K562 (cell line): ENCODE measurements around the gene LIFR. TPM values are rescaled to one million over a fixed set of nuclear protein-coding genes. Genes with fewer than 3 reads are reported as not detected.

Experiments
- ATAC-seq: fragments of 200-7000 bp; cut with Tn5 transposase; 3 replicates; pipeline ENCODE4 v1.9.1; 2020; ENCODE audit warnings: moderate library complexity
- BruUV-seq: library from RNA; stranded (reverse); fragments of 400-500 nt; replicated peaks from 2 replicates; lab custom pipeline; 2021; lab: Mats Ljungman, UMichigan
- CTCF ChIA-PET: fragments of 300-600 bp; formaldehyde crosslinking; extraction: SDS; loops from one replicate; lab custom pipeline; 2021; ENCODE audit warnings: low intra/inter-chr PET ratio; lab: Yijun Ruan, JAX
- POLR2A ChIA-PET: fragments of 300-600, 350-650 bp; sonication (Branson Sonifier 250); formaldehyde crosslinking; extraction: SDS; loops from one replicate; lab custom pipeline; 2021; ENCODE audit warnings: antibody characterized with exemption, inconsistent platforms; lab: Yijun Ruan, JAX
- DNase-seq, 4 experiments: peaks; one replicate each; pipeline versions ENCODE4 v3.0.0 to v3.0.0-alpha.2; 2011 to 2018; ENCODE audit warnings: low spot score in 3 of 4, mixed read lengths in 3 of 4; ENCODE audit errors: extremely low read depth in 1 of 4
- FAIRE-seq: peaks from 2 replicates; lab custom pipeline; 2011; peaks lifted over from hg19 to GRCh38; lab: Jason Lieb, UNC
- H2AFZ ChIP-seq: 2 replicates; pipeline ENCODE4 v1.6.0; 2011; ENCODE audit warnings: low read depth, low read length, control low read depth, inconsistent platforms
- H3K27ac ChIP-seq: fragments of 200-600 bp; 3 replicates; pipeline ENCODE4 v1.8.0; 2011; ENCODE audit warnings: low read depth, mild to moderate bottlenecking, control low read depth, inconsistent platforms, low read length, moderate library complexity, mixed read lengths; ENCODE audit errors: extremely low read depth
- H3K27me3 ChIP-seq, 2 experiments: fragments of 300-600 bp in 1 of 2; 2 replicates in 1 of 2; 3 replicates in 1 of 2; pipeline versions ENCODE4 v1.6.0 to v1.8.0; 2011; ENCODE audit warnings: inconsistent platforms in 2 of 2, low read length in 2 of 2, mild to moderate bottlenecking in 1 of 2, mixed read lengths in 1 of 2, moderate library complexity in 1 of 2; ENCODE audit not compliant: control insufficient read depth in 2 of 2, insufficient read depth in 2 of 2
- H3K36me3 ChIP-seq: fragments of 300-600 bp; 3 replicates; pipeline ENCODE4 v1.8.0; 2011; ENCODE audit warnings: mild to moderate bottlenecking, low read length, inconsistent platforms; ENCODE audit not compliant: control insufficient read depth, insufficient read depth
- H3K4me1 ChIP-seq, 2 experiments: fragments of 200-600 bp in 1 of 2; replicated peaks in 1 of 2; 2 replicates in 1 of 2; 3 replicates in 1 of 2; pipeline versions ENCODE4 v1.5.1 to v1.8.0; 2011; ENCODE audit warnings: inconsistent platforms in 2 of 2, low read length in 2 of 2, mild to moderate bottlenecking in 1 of 2, mixed read lengths in 1 of 2, moderate library complexity in 1 of 2; ENCODE audit not compliant: control insufficient read depth in 2 of 2, insufficient read depth in 2 of 2
- H3K4me2 ChIP-seq: 2 replicates; pipeline ENCODE4 v1.6.1; 2011; ENCODE audit warnings: low read length, control low read depth, inconsistent platforms, mixed read lengths; ENCODE audit not compliant: insufficient read depth
- H3K4me3 ChIP-seq: fragments of 200-600 bp; sonication (generic), shearing (Covaris generic); 2 replicates; pipeline ENCODE4 v1.5.1; 2016; ENCODE audit warnings: control low read depth, inconsistent platforms
- H3K79me2 ChIP-seq: fragments of 200-600 bp; 3 replicates; pipeline ENCODE4 v1.8.0; 2011; ENCODE audit warnings: low read length, inconsistent platforms; ENCODE audit not compliant: control insufficient read depth, insufficient read depth
- H3K9ac ChIP-seq, 2 experiments: 2 replicates each; pipeline versions ENCODE4 v1.6.0 to v1.6.1; 2011; ENCODE audit warnings: low read depth in 2 of 2, low read length in 2 of 2, control low read depth in 1 of 2, inconsistent platforms in 1 of 2, mild to moderate bottlenecking in 1 of 2, mixed read lengths in 1 of 2; ENCODE audit not compliant: insufficient read depth in 1 of 2
- H3K9me1 ChIP-seq: one replicate; pipeline ENCODE4 v1.6.0; 2011; ENCODE audit warnings: inconsistent platforms, mild to moderate bottlenecking, low read length, moderate library complexity; ENCODE audit not compliant: control insufficient read depth, insufficient read depth
- H3K9me3 ChIP-seq: replicated peaks from 2 replicates; pipeline ENCODE4 v1.5.1; 2011; ENCODE audit warnings: low read depth, low read length, inconsistent platforms; ENCODE audit not compliant: control insufficient read depth, insufficient read depth
- H4K20me1 ChIP-seq: replicated peaks from 2 replicates; pipeline ENCODE4 v1.6.1; 2011; ENCODE audit warnings: low read length, inconsistent platforms, mixed read lengths; ENCODE audit not compliant: control insufficient read depth, insufficient read depth
- CREM ChIP-seq: IDR thresholded peaks from 2 replicates; pipeline ENCODE4 v1.6.1; 2014; ENCODE audit warnings: antibody characterized with exemption, low read depth
- CTBP1 ChIP-seq: fragments of 450-650 bp; IDR thresholded peaks from 2 replicates; pipeline ENCODE4 v1.6.1; 2016; ENCODE audit warnings: borderline replicate concordance
- GABPA ChIP-seq: fragments of 200-800 bp; sonication (Bioruptor generic); conservative IDR thresholded peaks from 2 replicates; pipeline ENCODE4 v1.6.1; 2016; ENCODE audit warnings: low read depth, missing genetic modification characterization, missing compliant biosample characterization
- SP1 ChIP-seq: sonication (generic); formaldehyde crosslinking; IDR thresholded peaks from 2 replicates; pipeline ENCODE4 v1.8.1; 2022; ENCODE audit warnings: mild to moderate bottlenecking, missing genetic modification reagents
- ZNF274 ChIP-seq: IDR thresholded peaks from 2 replicates; pipeline ENCODE4 v1.6.1; 2011; ENCODE audit warnings: low read depth, mild to moderate bottlenecking, low read length, moderate library complexity, borderline replicate concordance
- ZNF75A ChIP-seq: fragments of 450-650 bp; formaldehyde crosslinking; IDR thresholded peaks from 2 replicates; pipeline ENCODE4 v1.4.0; 2020; ENCODE audit warnings: mild to moderate bottlenecking
- WGBS: fragments of 100-300 bp; shearing (Covaris generic); methylation state at CpG from one replicate; pipeline ENCODE4 v1.1.6; 2016; ENCODE audit warnings: low coverage, mixed read lengths; ENCODE audit not compliant: insufficient coverage; ENCODE audit errors: missing lambda C conversion rate; 5-methylcytosine and 5-hydroxymethylcytosine counted together
- in situ Hi-C: fragments of 300-500 bp; cut with MboI; formaldehyde crosslinking; loops from 4 replicates; pipeline ENCODE4 v1.15.0; 2018; ENCODE audit warnings: inconsistent platforms, mixed read lengths
- intact Hi-C: fragments of 100-400 bp; cut with micrococcal nuclease; formaldehyde crosslinking; loops from 2 replicates; pipeline ENCODE4 v1.14.2; 2022
- polyA plus RNA-seq, 8 experiments: library from polyadenylated mRNA; depleted of rRNA in 4 of 8; stranded (reverse) in 5 of 8; unstranded in 3 of 8; fragments of >200 nt; fragmentation: Nextera tagmentation in 2 of 8; fragmentation: Illumina TruSeq in 1 of 8; extraction: Ambion mirVana in 2 of 8; extraction: Trizol in 1 of 8; gene quantifications; 2 replicates each; pipeline versions ENCODE4 v1.2.1 to v1.2.3, GENCODE V29; 2011 to 2014; ENCODE audit warnings: inconsistent platforms in 1 of 8, missing spikeins in 1 of 8
- total RNA-seq, 7 experiments: library from RNA; depleted of rRNA in 6 of 7; stranded (reverse); fragments of >200 nt in 6 of 7; fragmentation: Illumina TruSeq in 2 of 7; extraction: Trizol in 2 of 7; gene quantifications; 2 replicates each; pipeline versions ENCODE4 v1.2.1 to v1.2.3, GENCODE V29; 2011 to 2021; ENCODE audit warnings: low replicate concordance in 1 of 7
- TF ChIP-seq, protein P1 (sequence below): fragments of 450-650 bp; formaldehyde crosslinking; IDR thresholded peaks from 2 replicates; pipeline ENCODE4 v1.4.0; 2020; ENCODE audit warnings: mild to moderate bottlenecking, moderate library complexity
- TF ChIP-seq, protein P2 (sequence below): fragments of 250-450 bp; sonication (Bioruptor Pico); IDR thresholded peaks from 2 replicates; pipeline ENCODE4 v1.5.0; 2020; ENCODE audit warnings: mild to moderate bottlenecking

Gene LIFR
- total and polyA plus RNA-seq, 9 of the 15 experiments (the other 6 are each of a cell fraction or from before 2014, with no cell fraction given): 0.43 to 5.7 (median 3.3) TPM

DNA sequence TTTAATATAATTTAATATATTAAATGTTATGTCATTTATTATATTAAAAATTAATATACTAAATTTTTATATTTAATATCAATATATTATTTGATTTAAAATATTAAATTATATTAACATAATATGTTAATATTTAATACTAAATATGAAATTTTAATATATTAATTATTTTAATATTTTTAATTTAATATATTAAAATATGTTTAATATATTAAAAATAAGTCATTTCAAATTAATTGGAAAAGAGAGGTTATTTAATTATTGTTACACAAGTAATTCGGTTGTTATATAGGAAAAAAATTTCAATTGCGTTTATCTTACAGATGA lies 114.2 kb downstream of the LIFR start:
- DNase-seq (no peak), ATAC-seq (no peak)
- CTCF ChIA-PET: interaction anchor here (0.6 to 2.1 kb wide), 5 partner anchors 109 to 480 kb away, joined by 3 to 19 read pairs (median 5); no protein-coding TSS in a partner anchor
- Histone ChIP-seq H3K79me2 (no peaks in the 10 kb centered on the region), H3K9ac (no peak overlapping the region), H3K4me3 (no peak overlapping the region), H4K20me1 (no peaks in the 10 kb centered on the region), H3K27ac (no peak overlapping the region), H2AFZ (no peak overlapping the region), H3K4me2 (no peak overlapping the region), H3K4me1 (peaks cover 0 to 6% of the 10 kb centered on the region in 2 experiments; a peak in 1 of 5 replicates)
- POLR2A ChIA-PET: interaction anchor here (0.6 to 1.2 kb wide), 8 partner anchors 8 to 368 kb away, joined by 3 to 8 read pairs (median 4); no protein-coding TSS in a partner anchor
- WGBS: 7% methylated on average over 2 of the region's 2 CpGs
- intact Hi-C loops (loop anchor here (10.0 kb wide), 1 partner anchor 643 kb away; no protein-coding TSS in a partner anchor), in situ Hi-C loops (no loop called here)
- no TSS peak for BruUV-seq
- peak; percentile 56; the same call in 1 of the 2 replicates for TF ChIP-seq ZNF274
- TF ChIP-seq ZNF75A: no peak
- TF ChIP-seq, all 486 proteins: peak for 1
- no peaks in the 10 kb centered on the region for H3K36me3 ChIP-seq
- peaks cover 8 to 30% of the 10 kb centered on the region in 2 experiments; a peak in 3 of 5 replicates for H3K27me3 ChIP-seq
- no peaks in the 10 kb centered on the region for H3K9me3 ChIP-seq
- H3K9me1 ChIP-seq: no peaks in the 10 kb centered on the region
- no peak for FAIRE-seq

DNA sequence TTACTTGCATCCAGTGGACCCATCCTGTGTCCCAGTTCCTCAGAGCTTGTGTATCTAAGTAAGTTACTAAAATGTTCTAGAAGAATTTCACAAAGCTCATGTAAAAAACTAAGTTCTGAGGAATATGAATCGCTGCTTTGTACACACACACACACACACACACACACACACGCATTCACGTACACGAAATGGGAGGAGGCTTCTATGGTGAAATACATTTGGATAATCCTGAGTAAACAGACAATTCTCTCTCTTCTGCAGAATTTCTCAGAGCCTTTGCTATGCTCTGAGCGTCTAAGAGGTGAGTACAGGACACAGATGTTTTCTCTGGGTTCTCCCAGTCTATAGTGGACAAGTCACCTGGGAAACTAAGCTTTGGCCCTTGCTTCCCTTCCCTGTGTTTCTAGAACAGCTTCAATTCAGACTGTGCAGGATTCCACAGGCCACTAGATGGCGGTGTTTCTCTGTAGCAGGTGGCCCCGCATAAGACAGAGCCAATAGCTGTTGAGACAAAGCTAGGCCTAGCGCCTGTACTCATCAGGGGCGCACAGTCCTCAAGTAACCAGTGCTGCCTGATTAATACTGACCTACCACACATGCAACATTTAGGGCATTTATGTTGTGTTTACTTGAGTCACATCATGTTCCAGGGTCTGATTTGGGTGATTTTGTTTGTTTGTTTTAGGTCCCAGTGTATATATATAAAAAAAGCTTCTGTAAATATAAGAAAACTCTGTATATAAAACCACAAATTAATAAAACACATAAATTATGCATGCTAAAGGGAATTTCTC lies 114.8 kb downstream of the LIFR start:
- DNase-seq (peak; percentile 87 to 92 (median 88)), ATAC-seq (peak; percentile 100), FAIRE-seq (peak; percentile 98)
- H3K79me2 ChIP-seq: no peaks in the 10 kb centered on the region
- no peaks in the 10 kb centered on the region for H3K9me1 ChIP-seq
- H2AFZ ChIP-seq: no peak overlapping the region
- no TSS peak for BruUV-seq
- in situ Hi-C loops (no loop called here), intact Hi-C loops (loop anchor here (1.0 to 10.0 kb wide), 7 partner anchors 59 to 643 kb away; no protein-coding TSS in a partner anchor)
- H3K9ac ChIP-seq: no peak overlapping the region
- no peaks in the 10 kb centered on the region for H3K36me3 ChIP-seq
- H3K27me3 ChIP-seq: peaks cover 9 to 35% of the 10 kb centered on the region in 2 experiments; a peak in 4 of 5 replicates
- no peak overlapping the region for H3K27ac ChIP-seq
- ChIA-PET CTCF (interaction anchor here (0.6 to 2.1 kb wide), 11 partner anchors 109 to 1128 kb away, joined by 3 to 19 read pairs (median 4); no protein-coding TSS in a partner anchor), POLR2A (interaction anchor here (0.6 to 1.2 kb wide), 9 partner anchors 9 to 368 kb away, joined by 3 to 8 read pairs (median 4); no protein-coding TSS in a partner anchor)
- H3K9me3 ChIP-seq: no peaks in the 10 kb centered on the region
- H3K4me2 ChIP-seq: no peak overlapping the region
- H3K4me3 ChIP-seq: no peak overlapping the region
- H3K4me1 ChIP-seq: peaks cover 0 to 6% of the 10 kb centered on the region in 2 experiments; a peak in 1 of 5 replicates
- WGBS: 9% methylated on average over 9 of the region's 9 CpGs
- no peaks in the 10 kb centered on the region for H4K20me1 ChIP-seq
- TF ChIP-seq GABPA (tag): no peak
- TF ChIP-seq, protein P1, sequence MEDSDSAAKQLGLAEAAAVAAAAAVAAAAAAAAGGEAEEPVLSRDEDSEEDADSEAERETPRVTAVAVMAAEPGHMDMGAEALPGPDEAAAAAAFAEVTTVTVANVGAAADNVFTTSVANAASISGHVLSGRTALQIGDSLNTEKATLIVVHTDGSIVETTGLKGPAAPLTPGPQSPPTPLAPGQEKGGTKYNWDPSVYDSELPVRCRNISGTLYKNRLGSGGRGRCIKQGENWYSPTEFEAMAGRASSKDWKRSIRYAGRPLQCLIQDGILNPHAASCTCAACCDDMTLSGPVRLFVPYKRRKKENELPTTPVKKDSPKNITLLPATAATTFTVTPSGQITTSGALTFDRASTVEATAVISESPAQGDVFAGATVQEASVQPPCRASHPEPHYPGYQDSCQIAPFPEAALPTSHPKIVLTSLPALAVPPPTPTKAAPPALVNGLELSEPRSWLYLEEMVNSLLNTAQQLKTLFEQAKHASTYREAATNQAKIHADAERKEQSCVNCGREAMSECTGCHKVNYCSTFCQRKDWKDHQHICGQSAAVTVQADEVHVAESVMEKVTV (CRISPR knock-in tag): peak; percentile 99
- peak; percentile 12; the same call in 1 of the 2 replicates for TF ChIP-seq CTBP1
- TF ChIP-seq SP1 (CRISPR knock-in tag): 0 out of 2 replicates have a peak, but pooled peaks have one; percentile 22
- peak; percentile 53 for TF ChIP-seq CREM
- TF ChIP-seq, protein P2, sequence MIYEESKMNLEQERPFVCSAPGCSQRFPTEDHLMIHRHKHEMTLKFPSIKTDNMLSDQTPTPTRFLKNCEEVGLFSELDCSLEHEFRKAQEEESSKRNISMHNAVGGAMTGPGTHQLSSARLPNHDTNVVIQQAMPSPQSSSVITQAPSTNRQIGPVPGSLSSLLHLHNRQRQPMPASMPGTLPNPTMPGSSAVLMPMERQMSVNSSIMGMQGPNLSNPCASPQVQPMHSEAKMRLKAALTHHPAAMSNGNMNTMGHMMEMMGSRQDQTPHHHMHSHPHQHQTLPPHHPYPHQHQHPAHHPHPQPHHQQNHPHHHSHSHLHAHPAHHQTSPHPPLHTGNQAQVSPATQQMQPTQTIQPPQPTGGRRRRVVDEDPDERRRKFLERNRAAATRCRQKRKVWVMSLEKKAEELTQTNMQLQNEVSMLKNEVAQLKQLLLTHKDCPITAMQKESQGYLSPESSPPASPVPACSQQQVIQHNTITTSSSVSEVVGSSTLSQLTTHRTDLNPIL: no peak
